Central memory CD8-positive, alpha-beta T cell (primary cell): ENCODE results near the gene MYRIP.

ENCODE experiments used
- ATAC-seq: fragments of 150-1000 bp; cut with Tn5 transposase; replicated peaks from 2 replicates; pipeline ENCODE4 v1.10.0; 2022; ENCODE audit warnings: mild to moderate bottlenecking, moderate FRiP score, moderate number of reproducible peaks; ENCODE audit not compliant: poor library complexity, severe bottlenecking; ENCODE audit errors: extremely low read depth
- DNase-seq, 2 donors: peaks; one replicate each; pipeline ENCODE4 v3.0.0; 2021; ENCODE audit warnings: low spot score in 2 of 2
- H3K27ac Mint-ChIP-seq: one replicate; pipeline ENCODE4 v1.8.0; 2022; ENCODE audit warnings: low read depth, mild to moderate bottlenecking, moderate library complexity, mixed read lengths
- H3K27me3 Mint-ChIP-seq: one replicate; pipeline ENCODE4 v1.8.0; 2022; ENCODE audit warnings: mixed read lengths
- H3K36me3 Mint-ChIP-seq: one replicate; pipeline ENCODE4 v1.8.0; 2022; ENCODE audit warnings: mild to moderate bottlenecking, moderate library complexity, mixed read lengths; ENCODE audit not compliant: insufficient read depth
- H3K4me1 Mint-ChIP-seq: one replicate; pipeline ENCODE4 v1.8.0; 2022; ENCODE audit warnings: mixed read lengths
- H3K4me3 Mint-ChIP-seq: one replicate; pipeline ENCODE4 v1.8.0; 2022; ENCODE audit warnings: mild to moderate bottlenecking, moderate library complexity, mixed read lengths
- H3K9me3 Mint-ChIP-seq: one replicate; pipeline ENCODE4 v1.8.0; 2022; ENCODE audit warnings: mixed read lengths

Gene MYRIP

DNA sequence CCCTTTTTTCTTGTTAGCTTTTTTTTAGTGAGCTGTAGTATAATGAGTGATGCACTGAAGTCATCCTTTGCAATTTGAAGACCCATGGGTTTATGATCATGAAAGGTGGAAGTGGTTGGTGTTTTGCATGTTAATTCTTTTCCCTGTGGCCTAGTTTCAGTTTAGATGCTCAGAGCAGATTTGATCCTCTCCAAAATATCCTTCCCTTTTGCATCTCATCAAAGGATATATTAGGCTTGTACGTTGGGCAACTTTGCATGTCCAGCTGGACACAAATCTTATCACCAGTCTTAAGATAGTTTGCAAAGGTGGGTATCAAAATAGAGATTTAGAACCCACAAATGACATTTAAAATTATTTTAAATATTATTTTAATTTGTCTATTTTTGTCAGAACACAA lies 72.7 kb downstream of the MYRIP start:
- Mint-ChIP-seq H3K9me3 (peaks cover 14% of the 10 kb centered on the region), H3K27me3 (peaks cover 19% of the 10 kb centered on the region), H3K4me1 (no peaks in the 10 kb centered on the region), H3K27ac (no peak overlapping the region), H3K4me3 (no peak overlapping the region), H3K36me3 (no peaks in the 10 kb centered on the region)
- ATAC-seq (no peak), DNase-seq (no peak)

GRCh38 chr3:39892068-39892467 lies 82.7 kb downstream of the MYRIP start:
- H3K9me3 Mint-ChIP-seq: no peaks in the 10 kb centered on the region
- no peak for DNase-seq
- no peaks in the 10 kb centered on the region for H3K36me3 Mint-ChIP-seq
- no peaks in the 10 kb centered on the region for H3K4me1 Mint-ChIP-seq
- H3K4me3 Mint-ChIP-seq: no peak overlapping the region
- no peak overlapping the region for H3K27ac Mint-ChIP-seq
- no peaks in the 10 kb centered on the region for H3K27me3 Mint-ChIP-seq
- ATAC-seq: no peak

GRCh38 chr3:39896184-39896583 lies 86.8 kb downstream of the MYRIP start:
- ATAC-seq (no peak), DNase-seq (no peak)
- H3K4me1 Mint-ChIP-seq: no peaks in the 10 kb centered on the region
- no peaks in the 10 kb centered on the region for H3K36me3 Mint-ChIP-seq
- no peak overlapping the region for H3K27ac Mint-ChIP-seq
- H3K9me3 Mint-ChIP-seq: no peaks in the 10 kb centered on the region
- no peak overlapping the region for H3K4me3 Mint-ChIP-seq
- H3K27me3 Mint-ChIP-seq: no peaks in the 10 kb centered on the region

DNA sequence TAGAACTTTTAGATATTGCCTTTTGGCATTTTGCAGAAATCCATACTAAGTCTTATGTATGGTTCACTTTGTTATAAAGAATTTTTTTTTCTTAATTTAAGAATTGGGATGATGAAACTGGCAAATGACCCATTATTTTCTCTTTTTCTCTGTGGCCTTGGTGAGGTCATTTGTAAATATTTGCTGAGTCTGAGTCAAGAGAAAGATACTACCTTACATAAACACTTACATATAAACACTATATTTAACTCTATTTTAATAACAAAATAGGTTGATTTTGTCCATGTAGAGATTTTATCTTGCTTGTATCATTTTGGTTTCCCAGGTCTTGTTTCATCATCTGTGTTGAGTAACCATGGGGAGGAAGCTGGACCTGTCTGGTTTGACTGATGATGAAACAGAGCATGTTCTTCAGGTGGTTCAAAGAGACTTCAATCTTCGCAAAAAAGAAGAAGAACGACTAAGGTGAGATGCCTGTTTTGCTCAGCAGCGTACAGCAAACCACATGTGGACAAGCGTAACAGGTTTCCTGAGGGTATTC lies 91.1 kb downstream of the MYRIP start:
- Mint-ChIP-seq H3K27ac (no peak overlapping the region), H3K27me3 (no peaks in the 10 kb centered on the region), H3K9me3 (no peaks in the 10 kb centered on the region), H3K4me1 (no peaks in the 10 kb centered on the region), H3K4me3 (no peak overlapping the region), H3K36me3 (no peaks in the 10 kb centered on the region)
- ATAC-seq (no peak), DNase-seq (no peak)

DNA sequence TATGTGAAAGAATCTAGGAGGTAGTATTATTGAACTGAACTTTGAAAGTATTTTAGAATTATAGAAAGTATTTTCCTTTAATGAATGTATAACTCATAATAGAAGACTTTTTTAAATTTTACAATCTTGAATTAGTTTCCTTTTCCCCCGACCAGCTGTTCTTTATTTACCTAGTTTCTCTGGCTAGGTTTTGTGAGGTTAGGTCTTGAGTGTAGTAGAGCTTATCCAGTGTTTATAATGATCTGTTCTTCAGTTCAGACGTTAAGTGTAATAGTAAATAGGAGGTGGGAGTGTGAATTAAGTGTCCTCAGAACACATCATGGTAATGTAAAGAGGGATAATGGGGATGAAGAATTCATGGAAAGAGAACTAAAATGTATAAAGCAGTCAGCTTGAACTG lies 93.8 kb downstream of the MYRIP start:
- H3K4me3 Mint-ChIP-seq: no peak overlapping the region
- no peaks in the 10 kb centered on the region for H3K27me3 Mint-ChIP-seq
- H3K36me3 Mint-ChIP-seq: no peaks in the 10 kb centered on the region
- H3K27ac Mint-ChIP-seq: no peak overlapping the region
- H3K9me3 Mint-ChIP-seq: no peaks in the 10 kb centered on the region
- no peaks in the 10 kb centered on the region for H3K4me1 Mint-ChIP-seq
- no peak for DNase-seq
- ATAC-seq: no peak

DNA sequence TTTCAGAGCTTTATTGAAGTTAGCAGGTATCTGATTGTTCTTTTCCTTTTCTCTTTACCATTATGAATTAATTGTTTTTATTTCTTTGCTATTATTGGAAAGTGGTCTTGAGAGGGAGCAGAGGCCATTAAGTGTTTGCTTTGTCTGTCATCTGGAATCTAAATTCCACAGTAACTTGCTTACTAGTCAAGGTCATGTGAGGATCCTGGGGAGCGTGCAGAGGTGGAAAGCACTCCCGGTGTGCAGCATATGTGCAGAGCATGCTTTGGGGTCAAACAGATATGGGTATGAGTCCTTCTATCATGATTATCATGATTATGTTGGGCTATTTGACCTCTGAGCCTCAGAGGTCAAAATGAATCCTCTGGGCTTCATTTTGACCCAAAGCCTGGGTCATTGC lies 96.4 kb downstream of the MYRIP start:
- H3K9me3 Mint-ChIP-seq: no peaks in the 10 kb centered on the region
- DNase-seq (no peak), ATAC-seq (no peak)
- no peaks in the 10 kb centered on the region for H3K4me1 Mint-ChIP-seq
- peaks cover 9% of the 10 kb centered on the region for H3K27me3 Mint-ChIP-seq
- H3K4me3 Mint-ChIP-seq: no peak overlapping the region
- no peak overlapping the region for H3K27ac Mint-ChIP-seq
- no peaks in the 10 kb centered on the region for H3K36me3 Mint-ChIP-seq

DNA sequence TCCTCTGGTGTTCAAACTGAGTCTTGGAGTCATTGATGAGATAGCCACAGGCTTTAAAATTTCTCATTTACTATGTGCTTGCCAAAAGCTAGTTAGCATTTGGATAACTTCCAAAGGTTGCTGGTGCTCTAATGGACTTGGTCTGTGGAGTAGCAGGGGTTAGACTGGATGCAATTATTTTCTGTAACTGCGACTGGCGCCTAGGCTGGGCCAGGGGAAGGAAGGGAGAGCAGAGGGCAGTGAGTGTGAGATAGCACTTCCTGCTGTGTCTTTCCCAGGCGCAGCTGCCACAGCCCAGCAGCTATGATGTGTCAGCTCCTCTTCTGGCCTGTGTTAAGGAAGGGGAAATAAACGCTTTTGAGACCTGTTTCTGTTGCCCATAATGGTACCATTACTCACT lies 98.6 kb downstream of the MYRIP start:
- Mint-ChIP-seq H3K4me3 (no peak overlapping the region), H3K36me3 (no peaks in the 10 kb centered on the region), H3K27ac (no peak overlapping the region), H3K9me3 (no peaks in the 10 kb centered on the region), H3K27me3 (peaks cover 9% of the 10 kb centered on the region), H3K4me1 (no peaks in the 10 kb centered on the region)
- DNase-seq: no peak
- no peak for ATAC-seq

- ATAC-seq: no peak
- no peak overlapping the region for H3K27ac Mint-ChIP-seq
- H3K27me3 Mint-ChIP-seq: peaks cover 9% of the 10 kb centered on the region
- no peak for DNase-seq
- H3K36me3 Mint-ChIP-seq: no peaks in the 10 kb centered on the region
- no peaks in the 10 kb centered on the region for H3K9me3 Mint-ChIP-seq
- no peak overlapping the region for H3K4me3 Mint-ChIP-seq
- H3K4me1 Mint-ChIP-seq: no peaks in the 10 kb centered on the region
These were observed 100.7 kb downstream of the MYRIP start for GRCh38 chr3:39910135-39910534.

DNA sequence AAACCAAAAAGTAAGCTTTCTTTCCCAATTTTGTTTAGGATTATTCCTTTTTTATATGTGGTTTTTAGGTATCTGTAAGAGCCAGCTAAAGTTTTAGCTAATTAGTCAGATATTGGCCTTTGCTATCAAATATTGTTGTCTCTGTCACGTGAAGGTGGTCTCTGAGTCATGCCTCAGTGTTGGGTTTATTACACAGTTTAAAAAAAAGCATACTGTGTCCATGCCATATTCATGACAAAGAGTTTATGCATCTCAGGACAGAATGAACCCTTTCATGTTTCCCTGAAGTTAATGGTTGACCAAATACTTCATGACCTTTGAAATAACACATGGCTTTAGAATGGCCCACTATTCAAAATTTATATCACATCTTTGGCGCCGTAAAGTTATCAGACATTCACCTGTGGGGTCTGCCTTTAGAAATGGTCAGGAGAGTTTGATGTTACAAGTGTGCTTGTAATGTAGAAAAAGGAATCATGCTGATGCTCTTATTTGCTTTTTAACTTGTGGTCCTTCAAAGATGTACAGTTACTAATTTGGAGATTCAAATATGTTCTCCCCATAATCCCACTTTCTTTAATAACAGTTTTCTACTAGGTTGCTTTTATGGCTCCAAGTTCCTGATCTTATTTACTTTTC lies 101.5 kb downstream of the MYRIP start:
- DNase-seq (no peak), ATAC-seq (no peak)
- Mint-ChIP-seq H3K4me3 (no peak overlapping the region), H3K27me3 (peaks cover 9% of the 10 kb centered on the region), H3K9me3 (no peaks in the 10 kb centered on the region), H3K4me1 (no peaks in the 10 kb centered on the region), H3K36me3 (no peaks in the 10 kb centered on the region), H3K27ac (no peak overlapping the region)

DNA sequence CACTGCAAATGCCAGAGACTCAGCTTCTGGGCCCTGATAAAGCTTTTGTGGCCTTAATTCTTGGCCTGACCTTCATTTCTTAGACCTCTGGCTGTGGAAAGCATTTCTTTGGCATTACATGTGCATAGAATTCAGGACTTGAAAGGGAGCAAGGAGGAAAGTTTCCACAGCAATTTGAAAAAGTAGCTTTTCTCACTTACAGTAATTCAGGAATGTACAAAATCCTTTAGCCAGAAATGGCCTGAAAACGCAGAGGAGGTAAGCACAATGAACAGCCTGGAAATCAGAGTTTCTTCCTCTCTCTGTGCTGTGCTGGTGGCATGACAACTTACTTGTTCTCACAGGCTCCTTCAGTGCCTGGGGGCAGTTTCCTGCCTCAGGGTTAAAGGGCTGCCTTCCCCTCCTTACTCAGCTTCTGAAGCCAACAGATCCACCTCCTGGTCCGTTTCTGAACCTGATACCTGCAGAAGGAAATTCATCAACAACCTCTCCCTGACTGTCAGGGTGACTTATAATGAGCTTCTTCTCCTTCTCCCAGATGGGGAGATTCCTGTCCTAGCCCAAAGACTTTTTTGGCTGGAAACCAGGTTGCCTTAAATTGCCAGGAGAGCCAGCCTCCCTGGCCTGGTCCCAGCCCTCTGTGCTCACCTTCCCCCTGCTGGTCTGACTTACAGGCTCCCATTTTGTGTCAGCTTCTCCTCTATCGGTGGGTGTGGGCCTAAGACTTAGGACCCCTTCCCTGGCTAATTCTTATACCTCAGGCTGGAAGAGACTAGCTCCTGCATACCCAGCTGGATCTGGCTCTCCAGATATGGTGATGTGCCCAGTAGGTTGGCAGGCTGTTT lies 102.3 kb downstream of the MYRIP start:
- no peak overlapping the region for H3K4me3 Mint-ChIP-seq

GRCh38 chr3:39915027-39915426 lies 105.6 kb downstream of the MYRIP start:
- Mint-ChIP-seq H3K27ac (no peak overlapping the region), H3K9me3 (no peaks in the 10 kb centered on the region), H3K36me3 (no peaks in the 10 kb centered on the region), H3K4me1 (no peaks in the 10 kb centered on the region), H3K4me3 (no peak overlapping the region), H3K27me3 (no peaks in the 10 kb centered on the region)
- DNase-seq (no peak), ATAC-seq (no peak)

More for the DNA sequence above, 102.3 kb downstream of the MYRIP start:
- Mint-ChIP-seq H3K27me3 (peaks cover 9% of the 10 kb centered on the region), H3K36me3 (no peaks in the 10 kb centered on the region), H3K27ac (no peak overlapping the region), H3K9me3 (no peaks in the 10 kb centered on the region), H3K4me1 (no peaks in the 10 kb centered on the region)
- no peak for ATAC-seq
- no peak for DNase-seq

DNA sequence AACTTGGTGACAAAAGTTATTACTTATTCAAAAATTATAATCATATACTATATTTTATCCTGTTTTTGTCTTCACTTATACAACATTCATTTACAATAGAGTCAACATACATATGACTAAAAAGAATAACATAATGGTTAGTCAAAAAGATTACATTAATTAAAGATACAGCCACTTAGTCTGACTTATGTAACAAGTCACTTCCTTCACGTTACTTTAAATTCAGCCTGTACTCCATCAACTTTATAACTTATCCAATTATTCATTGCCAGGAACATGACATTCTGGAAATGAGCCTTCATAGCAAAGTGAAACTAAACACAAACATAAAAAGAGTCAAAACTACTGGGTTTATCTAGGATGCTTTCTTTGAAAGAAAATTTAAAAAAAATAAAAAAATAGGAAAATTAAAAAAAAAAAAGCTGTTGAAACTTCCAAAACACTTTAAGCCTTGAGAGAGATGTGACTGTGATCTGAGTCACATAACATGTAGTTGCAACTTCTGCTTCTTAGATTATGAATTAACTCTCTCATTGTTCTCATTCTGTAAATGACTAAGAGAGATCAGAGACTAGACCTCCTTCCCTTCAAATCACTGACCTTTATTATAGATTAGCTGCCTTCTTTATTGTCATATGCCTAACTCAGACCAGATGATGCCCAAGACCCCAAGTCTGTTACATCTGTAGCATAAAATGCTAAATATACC lies 107.8 kb downstream of the MYRIP start:
- Mint-ChIP-seq H3K27me3 (no peaks in the 10 kb centered on the region), H3K4me3 (no peak overlapping the region), H3K36me3 (no peaks in the 10 kb centered on the region), H3K9me3 (no peaks in the 10 kb centered on the region), H3K27ac (no peak overlapping the region), H3K4me1 (no peaks in the 10 kb centered on the region)
- DNase-seq: no peak
- no peak for ATAC-seq
